OCI-LY3 (cell line): ENCODE data around the gene WWOX.

ENCODE experiments used
- H2AFZ ChIP-seq: fragments of 200-600, 300-600 bp; shearing (Covaris generic); 2 replicates; pipeline ENCODE4 v1.6.0; 2014; ENCODE audit warnings: antibody characterized with exemption, low read depth, low read length
- H3K27ac ChIP-seq: fragments of 200-600, 300-600 bp; sonication (generic); 2 replicates; pipeline ENCODE4 v1.5.1; 2014; ENCODE audit warnings: mild to moderate bottlenecking, low read length, moderate library complexity, mixed read lengths
- H3K27me3 ChIP-seq: fragments of 200-600, 300-600 bp; sonication (generic); 2 replicates; pipeline ENCODE4 v1.6.1; 2014; ENCODE audit warnings: low read depth, low read length, mixed read lengths
- H3K36me3 ChIP-seq: fragments of 200-600, 300-600 bp; sonication (generic); replicated peaks from 2 replicates; pipeline ENCODE3; 2014; ENCODE audit warnings: low read depth, low read length, mixed read lengths
- H3K4me1 ChIP-seq: fragments of 300-600, 200-600 bp; sonication (generic); 2 replicates; pipeline ENCODE4 v1.6.1; 2014; ENCODE audit warnings: low read length, mixed read lengths
- H3K4me2 ChIP-seq: fragments of 200-600, 300-600 bp; sonication (generic); 2 replicates; pipeline ENCODE4 v1.6.1; 2014; ENCODE audit warnings: low read length, mixed read lengths
- H3K4me3 ChIP-seq: fragments of 300-600, 200-600 bp; sonication (generic); 2 replicates; pipeline ENCODE4 v1.5.1; 2014; ENCODE audit warnings: antibody characterized with exemption, mild to moderate bottlenecking, low read length, moderate library complexity
- H3K79me2 ChIP-seq: fragments of 300-600, 200-600 bp; shearing (Covaris generic); 2 replicates; pipeline ENCODE4 v1.6.1; 2014; ENCODE audit warnings: mild to moderate bottlenecking, low read length, mixed read lengths
- H3K9ac ChIP-seq: fragments of 300-600, 200-600 bp; shearing (Covaris generic); 2 replicates; pipeline ENCODE4 v1.6.0; 2014; ENCODE audit warnings: mild to moderate bottlenecking, low read length, moderate library complexity
- H3K9me3 ChIP-seq: fragments of 200-600, 300-600 bp; shearing (Covaris generic); 2 replicates; pipeline ENCODE4 v1.6.1; 2014; ENCODE audit warnings: low read length, mixed read lengths; ENCODE audit not compliant: insufficient read depth
- H4K20me1 ChIP-seq: fragments of 200-600, 300-600 bp; sonication (generic); 2 replicates; pipeline ENCODE4 v1.6.1; 2016; ENCODE audit warnings: low read length, mixed read lengths; ENCODE audit not compliant: insufficient read depth
- CTCF ChIP-seq: fragments of 200-600, 300-600 bp; sonication (generic); IDR thresholded peaks from 2 replicates; pipeline ENCODE4 v1.5.1; 2014; ENCODE audit warnings: antibody characterized with exemption, low read length, low read depth
- EZH2phosphoT487 ChIP-seq: fragments of 200-600 bp; shearing (Covaris generic); IDR thresholded peaks from 2 replicates; pipeline ENCODE4 v1.6.1; 2018; ENCODE audit warnings: antibody characterized with exemption, mixed run types, low read depth

The WWOX gene

GRCh38 chr16:78220571-78220970, 121.1 kb downstream of the WWOX start:
- Histone ChIP-seq H3K9me3 (no peaks in the 10 kb centered on the region), H3K27me3 (no peaks in the 10 kb centered on the region), H4K20me1 (no peaks in the 10 kb centered on the region), H3K36me3 (no peaks in the 10 kb centered on the region), H3K4me3 (no peak overlapping the region), H3K27ac (no peak overlapping the region), H3K9ac (no peak overlapping the region), H3K79me2 (no peaks in the 10 kb centered on the region), H2AFZ (no peak overlapping the region), H3K4me1 (0 out of 2 replicates have a peak, but pooled peaks cover 3% of the 10 kb centered on the region), H3K4me2 (no peak overlapping the region)
- TF ChIP-seq EZH2phosphoT487 (no peak), CTCF (no peak)

- Histone ChIP-seq H3K27ac (no peak overlapping the region), H2AFZ (no peak overlapping the region), H3K4me3 (no peak overlapping the region), H3K9me3 (no peaks in the 10 kb centered on the region), H4K20me1 (no peaks in the 10 kb centered on the region), H3K36me3 (no peaks in the 10 kb centered on the region), H3K4me1 (0 out of 2 replicates have a peak, but pooled peaks cover 3% of the 10 kb centered on the region), H3K9ac (no peak overlapping the region), H3K79me2 (no peaks in the 10 kb centered on the region), H3K27me3 (no peaks in the 10 kb centered on the region), H3K4me2 (no peak overlapping the region)
- TF ChIP-seq CTCF (no peak), EZH2phosphoT487 (no peak)
These were observed 122.4 kb downstream of the WWOX start for GRCh38 chr16:78221892-78222291.

GRCh38 chr16:78224342-78224741, 124.9 kb downstream of the WWOX start:
- TF ChIP-seq EZH2phosphoT487 (no peak), CTCF (no peak)
- Histone ChIP-seq H3K27me3 (no peaks in the 10 kb centered on the region), H3K4me1 (0 out of 2 replicates have a peak, but pooled peaks cover 3% of the 10 kb centered on the region), H3K27ac (no peak overlapping the region), H3K4me2 (no peak overlapping the region), H3K79me2 (no peaks in the 10 kb centered on the region), H3K4me3 (no peak overlapping the region), H3K9me3 (no peaks in the 10 kb centered on the region), H3K36me3 (no peaks in the 10 kb centered on the region), H3K9ac (no peak overlapping the region), H2AFZ (no peak overlapping the region), H4K20me1 (no peaks in the 10 kb centered on the region)

GRCh38 chr16:78225919-78226318, 126.5 kb downstream of the WWOX start:
- Histone ChIP-seq H3K36me3 (no peaks in the 10 kb centered on the region), H3K4me2 (no peak overlapping the region), H3K27ac (no peak overlapping the region), H3K9me3 (no peaks in the 10 kb centered on the region), H3K4me1 (0 out of 2 replicates have a peak, but pooled peaks cover 3% of the 10 kb centered on the region), H2AFZ (no peak overlapping the region), H3K9ac (no peak overlapping the region), H3K79me2 (no peaks in the 10 kb centered on the region), H3K4me3 (no peak overlapping the region), H3K27me3 (no peaks in the 10 kb centered on the region), H4K20me1 (no peaks in the 10 kb centered on the region)
- TF ChIP-seq CTCF (no peak), EZH2phosphoT487 (no peak)
